Ovary (tissue), 9 donors: ENCODE measurements around the gene SLC6A6. TPM values are rescaled to one million over a fixed set of nuclear protein-coding genes. Genes with fewer than 3 reads are reported as not detected.

Experiments used
- DNase-seq, 5 donors: peaks; one replicate each; pipeline ENCODE4 v3.0.0-alpha.2; 2019 to 2020
- H3K27ac ChIP-seq, 2 donors: fragments of 200-600 bp; one replicate each; pipeline versions ENCODE4 v1.5.1 to v1.8.0; 2019 to 2022
- H3K27me3 ChIP-seq: fragments of 200-600 bp; one replicate; pipeline ENCODE4 v1.8.0; 2022
- H3K36me3 ChIP-seq: fragments of 200-600 bp; sonication (generic); one replicate; pipeline ENCODE4 v1.5.1; 2019
- H3K4me1 ChIP-seq: one replicate; pipeline ENCODE4 v1.8.1; 2013; ENCODE audit warnings: mild to moderate bottlenecking, moderate library complexity; ENCODE audit not compliant: insufficient read depth
- H3K4me3 ChIP-seq: fragments of 200-600 bp; sonication (generic); one replicate; pipeline ENCODE4 v1.5.1; 2017
- H3K9me3 ChIP-seq, 2 donors: fragments of 200-600 bp in 1 of 2; sonication (generic) in 1 of 2; one replicate each; pipeline versions ENCODE4 v1.5.1 to v1.8.1; 2013 to 2019; ENCODE audit warnings: mild to moderate bottlenecking in 1 of 2, moderate library complexity in 1 of 2
- EP300 ChIP-seq: sonication (generic); formaldehyde crosslinking; IDR thresholded peaks from one replicate; pipeline ENCODE4 v1.6.1; 2017; ENCODE audit warnings: antibody characterized with exemption
- POLR2A ChIP-seq: fragments of 450-650 bp; IDR thresholded peaks from one replicate; pipeline ENCODE4 v1.6.1; 2017; ENCODE audit warnings: antibody characterized with exemption, mild to moderate bottlenecking, moderate library complexity
- WGBS, 3 donors: extraction: QIAGEN DNeasy Blood & Tissue Kit in 1 of 3; methylation state at CpG; one replicate each; pipeline versions ENCODE4 v1.1.5 to v1.1.7; 2013 to 2017; 5-methylcytosine and 5-hydroxymethylcytosine counted together
- intact Hi-C, 4 donors: fragments of 100-400 bp; cut with DNase I; formaldehyde crosslinking; loops; one replicate each; pipeline versions ENCODE4 v1.11.0 to v1.15.1; 2022 to 2023
- polyA plus RNA-seq, 2 donors: library from polyadenylated mRNA; stranded (reverse); fragments of 200-250 nt in 1 of 2; fragments of 350-450 nt in 1 of 2; fragmentation: Illumina TruSeq in 1 of 2; extraction: RNeasy Lipid Tissue Mini Kit (QIAGEN cat#74804) in 1 of 2; gene quantifications; one replicate each; pipeline ENCODE4 v1.2.3, GENCODE V29; 2013 to 2014
- total RNA-seq, 7 donors: library from RNA; depleted of rRNA in 2 of 7; stranded (reverse); fragments of >200 nt in 2 of 7; fragmentation: NEBNext Ultra II Directional in 3 of 7; extraction: Animal tissue kit (Norgen Biotek cat#: 25700) in 3 of 7; gene quantifications; one replicate each; pipeline versions ENCODE4 v1.1.0 to v1.2.4, GENCODE V29; 2016 to 2023
- TF ChIP-seq, protein P1 (sequence below), 3 donors: fragments of 450-650 bp in 2 of 3; fragments of 200-600 bp in 1 of 3; IDR thresholded peaks; one replicate each; pipeline versions ENCODE4 v1.5.1 to v1.8.0; 2016 to 2022; ENCODE audit warnings: antibody characterized with exemption in 3 of 3, mild to moderate bottlenecking in 1 of 3
- donor health status: DM: no; HTN: no; CAD: no; lungs with moderate emphysema.
- donor health status: DM: no; HTN: no; CAD: no.
- donor health status: Bipolar disorder and iron deficiency.
- donor health status: DM: yes; HTN: yes; CAD: no.
- donor health status: DM: no; HTN: no; CAD: no.
- donor health status: DM: yes; HTN: yes; CAD: no.

The SLC6A6 gene
- total and polyA plus RNA-seq, 9 donors, result 32.5 to 141 (median 80.5) TPM

DNA sequence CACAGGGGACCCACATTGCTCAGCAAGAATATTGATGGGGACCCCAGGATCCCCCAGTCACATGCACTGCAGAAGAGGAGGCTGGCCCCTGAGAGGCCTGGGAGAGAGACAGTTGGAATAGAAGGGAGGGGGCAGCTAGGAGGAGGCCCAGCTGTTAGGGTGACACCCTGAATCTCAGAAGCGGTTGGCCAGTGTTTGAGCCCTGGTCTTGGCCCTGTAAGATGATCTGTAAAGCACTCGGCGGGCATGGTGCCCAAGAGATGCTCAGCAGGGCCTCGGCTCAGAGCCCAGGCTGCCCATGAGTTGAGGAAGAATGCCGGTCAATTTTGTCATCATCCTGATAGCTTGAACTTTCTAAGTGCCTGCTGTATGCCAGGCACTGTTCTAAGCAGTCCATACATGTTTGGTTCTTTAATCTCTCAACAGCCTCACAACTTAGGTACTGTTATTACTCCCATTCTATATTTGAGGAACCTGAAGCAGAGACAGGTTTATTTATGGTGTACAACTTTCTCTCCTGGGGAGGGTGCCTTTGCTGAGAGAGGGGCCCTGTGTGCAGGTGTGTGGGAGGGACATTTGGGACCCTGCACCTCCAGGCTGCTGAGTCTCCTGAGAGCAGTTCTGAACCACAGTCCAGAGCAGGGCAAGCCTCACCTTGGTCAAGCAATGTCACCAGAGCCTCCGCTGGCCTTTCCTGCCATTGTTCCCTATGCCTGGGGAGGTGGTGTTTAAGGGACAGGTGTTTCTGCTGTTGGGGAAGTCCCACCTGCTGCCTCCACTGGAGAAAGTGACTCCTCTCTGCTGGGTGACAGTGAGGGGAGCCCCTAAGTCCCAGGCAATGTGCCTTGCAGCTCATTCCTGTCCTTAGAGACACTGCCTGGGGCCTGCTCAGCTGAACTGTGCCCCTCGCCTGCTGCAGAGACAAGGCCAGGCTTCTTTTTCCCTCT lies 26.0 kb downstream of the SLC6A6 start:
- no peak for TF ChIP-seq POLR2A
- TF ChIP-seq, protein P1, sequence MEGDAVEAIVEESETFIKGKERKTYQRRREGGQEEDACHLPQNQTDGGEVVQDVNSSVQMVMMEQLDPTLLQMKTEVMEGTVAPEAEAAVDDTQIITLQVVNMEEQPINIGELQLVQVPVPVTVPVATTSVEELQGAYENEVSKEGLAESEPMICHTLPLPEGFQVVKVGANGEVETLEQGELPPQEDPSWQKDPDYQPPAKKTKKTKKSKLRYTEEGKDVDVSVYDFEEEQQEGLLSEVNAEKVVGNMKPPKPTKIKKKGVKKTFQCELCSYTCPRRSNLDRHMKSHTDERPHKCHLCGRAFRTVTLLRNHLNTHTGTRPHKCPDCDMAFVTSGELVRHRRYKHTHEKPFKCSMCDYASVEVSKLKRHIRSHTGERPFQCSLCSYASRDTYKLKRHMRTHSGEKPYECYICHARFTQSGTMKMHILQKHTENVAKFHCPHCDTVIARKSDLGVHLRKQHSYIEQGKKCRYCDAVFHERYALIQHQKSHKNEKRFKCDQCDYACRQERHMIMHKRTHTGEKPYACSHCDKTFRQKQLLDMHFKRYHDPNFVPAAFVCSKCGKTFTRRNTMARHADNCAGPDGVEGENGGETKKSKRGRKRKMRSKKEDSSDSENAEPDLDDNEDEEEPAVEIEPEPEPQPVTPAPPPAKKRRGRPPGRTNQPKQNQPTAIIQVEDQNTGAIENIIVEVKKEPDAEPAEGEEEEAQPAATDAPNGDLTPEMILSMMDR (IDR thresholded peaks at IDR 0.05), result no peak
- TF ChIP-seq EP300, result no peak
- 84 to 92% (median 90%) methylated on average over 7 of the region's 7 CpGs for WGBS, 3 donors
- DNase-seq, result no peak
- Histone ChIP-seq H3K4me3 (no peak overlapping the region), H3K27me3 (no peaks in the 10 kb centered on the region), H3K36me3 (no peaks in the 10 kb centered on the region), H3K4me1 (peaks cover 20% of the 10 kb centered on the region), H3K9me3 (no peaks in the 10 kb centered on the region), H3K27ac (no peak overlapping the region)
- intact Hi-C loops, result loop anchor here in 1 of 4 donors (10.0 kb wide), 1 partner anchor 116 kb away; the partner anchor contains the start of gene GRIP2

DNA sequence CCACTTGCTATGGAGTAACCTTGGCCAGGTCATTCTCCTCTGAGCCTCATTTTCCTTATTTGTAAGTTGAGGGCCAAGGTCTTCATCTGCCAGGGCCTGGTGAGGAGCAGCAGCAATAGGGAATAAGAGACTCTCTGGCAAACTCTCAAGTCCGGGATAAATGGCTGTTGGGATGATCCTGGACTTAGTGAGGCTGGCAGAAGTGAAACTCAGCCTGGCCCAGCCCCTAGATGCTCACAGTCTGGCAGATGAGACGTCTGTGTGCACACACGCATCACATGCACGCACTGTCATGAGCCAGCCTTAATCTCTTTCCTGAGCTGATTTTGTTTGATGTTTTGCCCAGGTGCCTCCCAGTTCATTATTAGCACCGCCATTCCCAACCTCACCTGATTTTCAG lies 26.8 kb downstream of the SLC6A6 start:
- Histone ChIP-seq H3K9me3 (no peaks in the 10 kb centered on the region), H3K4me1 (peaks cover 20% of the 10 kb centered on the region), H3K27ac (no peak overlapping the region), H3K36me3 (no peaks in the 10 kb centered on the region), H3K4me3 (no peak overlapping the region), H3K27me3 (no peaks in the 10 kb centered on the region)
- WGBS, 3 donors, result 76 to 86% (median 82%) methylated on average over 5 of the region's 5 CpGs
- TF ChIP-seq, protein P1 (IDR thresholded peaks at IDR 0.05), result no peak
- TF ChIP-seq POLR2A, result no peak
- no peak for TF ChIP-seq EP300
- DNase-seq, result no peak
- intact Hi-C loops, result loop anchor here in 1 of 4 donors (10.0 kb wide), 1 partner anchor 116 kb away; the partner anchor contains the start of gene GRIP2

GRCh38 chr3:14429640-14430039 lies 27.2 kb downstream of the SLC6A6 start:
- 93 to 99% (median 95%) methylated on average over 4 of the region's 4 CpGs for WGBS, 3 donors
- Histone ChIP-seq H3K9me3 (no peaks in the 10 kb centered on the region), H3K27ac (no peak overlapping the region), H3K36me3 (no peaks in the 10 kb centered on the region), H3K27me3 (no peaks in the 10 kb centered on the region), H3K4me1 (peaks cover 24% of the 10 kb centered on the region), H3K4me3 (no peak overlapping the region)
- intact Hi-C loops, result loop anchor here in 1 of 4 donors (10.0 kb wide), 1 partner anchor 115 kb away; the partner anchor contains the start of gene GRIP2
- DNase-seq, result no peak
- TF ChIP-seq, protein P1 (IDR thresholded peaks at IDR 0.05), result no peak
- TF ChIP-seq POLR2A (no peak), EP300 (no peak)

DNA sequence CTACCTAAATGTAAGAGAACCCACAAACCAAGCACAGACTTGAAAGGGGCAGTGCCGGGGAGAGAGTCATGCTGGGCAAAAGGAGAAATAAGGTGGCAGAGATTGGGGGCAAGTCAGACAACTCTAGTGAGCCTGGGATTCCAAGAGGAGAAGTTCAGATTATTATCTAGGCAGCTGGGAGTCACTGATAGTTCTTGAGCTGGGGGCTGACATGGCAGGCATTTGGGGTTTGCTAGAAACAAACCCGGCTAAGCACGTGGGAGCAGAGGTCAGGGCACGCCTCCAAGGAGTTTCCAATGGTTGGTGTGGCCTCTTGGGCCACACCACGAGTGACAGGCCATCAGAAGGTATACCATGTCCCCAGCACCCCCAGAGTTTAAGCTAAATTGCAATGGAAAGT lies 27.6 kb downstream of the SLC6A6 start:
- Histone ChIP-seq H3K36me3 (no peaks in the 10 kb centered on the region), H3K9me3 (no peaks in the 10 kb centered on the region), H3K4me3 (no peak overlapping the region), H3K27me3 (no peaks in the 10 kb centered on the region), H3K4me1 (peaks cover 28% of the 10 kb centered on the region), H3K27ac (no peak overlapping the region)
- no peak for TF ChIP-seq EP300
- no peak for TF ChIP-seq POLR2A
- TF ChIP-seq, protein P1 (IDR thresholded peaks at IDR 0.05), result no peak
- WGBS, 3 donors, result 86 to 92% (median 87%) methylated on average over 5 of the region's 5 CpGs
- intact Hi-C loops, result no loop called here
- no peak for DNase-seq
